HL-60/S4 treated with retinoic acid at 250 ng/mL for 4 days and 3 days (cell line): ENCODE data around the gene SLAIN1.
"Not testable (repeated sequence)": the region's sequence is repeated elsewhere in the genome, so short reads cannot be mapped to it uniquely, and the experiment has no call there.

Experiments used
- in situ Hi-C: fragments of 300-500 bp; cut with MboI; formaldehyde crosslinking; loops from 2 replicates; pipeline ENCODE4 v1.7.0; 2022; ENCODE audit warnings: low sequenced_read_pairs

SLAIN1 gene

GRCh38 chr13:77697217-77698103 lies at the start of gene SLAIN1:
Gene SLAIN1, plus strand, starts transcription at chr13:77697687. Its CDS starts 227 bp downstream, at chr13:77697914.
- in situ Hi-C loops: no loop called here

DNA sequence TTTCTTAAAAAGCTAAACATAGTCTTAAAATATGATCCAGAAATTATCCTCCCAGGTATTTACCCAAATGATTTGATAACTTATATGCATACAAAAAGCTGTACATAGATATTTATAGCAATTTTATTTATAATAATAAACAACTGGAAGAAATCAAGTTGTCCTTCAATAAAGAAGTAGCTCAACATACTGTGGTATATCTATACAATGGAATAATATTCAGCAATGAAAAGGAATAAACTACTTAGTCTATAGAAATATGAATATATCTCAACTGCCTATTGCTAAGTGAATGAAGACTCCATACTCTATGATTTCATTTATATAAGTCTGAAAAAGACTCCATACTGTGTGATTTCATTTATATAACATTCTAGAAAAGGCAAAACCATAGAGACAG lies 47.1 kb upstream of the SLAIN1 start:
- in situ Hi-C loops: no loop called here

- in situ Hi-C loops: no loop called here
These were observed 44.2 kb upstream of the SLAIN1 start for GRCh38 chr13:77653301-77653700.

GRCh38 chr13:77660016-77660415 lies 37.5 kb upstream of the SLAIN1 start:
- in situ Hi-C loops: not testable (repeated sequence)

DNA sequence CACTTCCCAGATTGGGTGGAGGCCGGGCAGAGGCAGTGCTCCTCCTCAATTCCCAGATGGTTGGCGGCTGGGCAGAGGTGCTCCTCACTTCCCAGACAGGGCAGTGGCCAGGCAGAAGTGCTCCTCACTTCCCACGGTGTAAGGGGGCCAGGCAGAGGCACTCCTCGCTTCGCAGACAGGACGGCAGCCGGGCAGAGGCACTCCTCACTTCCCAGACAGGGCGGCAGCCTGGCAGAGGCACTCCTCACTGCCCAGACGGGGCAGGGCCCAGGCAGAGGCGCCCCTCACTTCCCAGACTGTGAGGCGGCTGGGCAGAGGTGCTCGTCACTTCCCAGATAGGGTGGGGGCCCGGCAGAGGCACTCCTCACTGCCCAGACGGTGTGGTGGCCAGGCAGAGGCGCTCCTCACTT lies 36.6 kb upstream of the SLAIN1 start:
- in situ Hi-C loops: no loop called here

DNA sequence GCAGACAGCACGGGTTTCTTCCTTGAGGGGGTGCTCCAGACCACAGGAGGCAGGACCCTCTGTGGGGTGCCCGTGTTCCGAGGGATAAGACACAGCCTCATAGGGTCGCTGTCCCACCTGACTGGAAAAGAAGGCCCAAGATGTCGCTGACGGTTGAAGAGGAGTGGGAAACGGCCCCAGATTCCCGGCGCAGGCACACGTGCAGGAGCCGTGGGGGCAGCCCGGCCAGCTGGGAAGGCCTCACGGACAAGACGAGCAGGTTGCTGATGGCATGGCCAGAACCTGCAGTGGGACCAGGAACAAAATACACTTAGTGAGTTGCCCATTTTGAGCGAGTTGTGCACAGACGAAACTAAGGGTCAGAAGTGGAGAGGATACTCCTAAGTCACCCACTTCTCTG lies 35.2 kb upstream of the SLAIN1 start:
- in situ Hi-C loops: not testable (repeated sequence)

- in situ Hi-C loops: not testable (repeated sequence)
These were observed 34.7 kb upstream of the SLAIN1 start for GRCh38 chr13:77662831-77663230.

- in situ Hi-C loops: no loop called here
These were observed 22.6 kb upstream of the SLAIN1 start for GRCh38 chr13:77674852-77675251.

- in situ Hi-C loops: no loop called here
These were observed 18.7 kb upstream of the SLAIN1 start for GRCh38 chr13:77678691-77679235.

DNA sequence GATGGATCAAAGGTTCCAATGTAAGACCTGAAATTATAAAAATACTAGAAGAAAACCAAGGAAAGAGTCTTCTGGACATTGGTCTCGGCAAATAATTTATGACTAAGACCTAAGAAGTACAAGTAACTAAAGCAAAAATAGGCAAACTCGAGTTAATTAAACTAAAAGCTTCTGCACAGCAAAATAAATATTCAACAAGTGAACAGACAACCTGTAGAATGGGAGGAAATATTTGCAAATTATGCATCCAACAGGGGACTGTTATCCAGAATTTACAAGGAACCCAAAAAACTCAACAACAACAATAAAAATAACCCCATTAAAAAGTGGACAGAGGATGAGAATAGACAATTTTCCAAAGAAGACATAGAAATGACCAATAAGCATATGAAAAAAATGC lies 9.7 kb upstream of the SLAIN1 start:
- in situ Hi-C loops: no loop called here

DNA sequence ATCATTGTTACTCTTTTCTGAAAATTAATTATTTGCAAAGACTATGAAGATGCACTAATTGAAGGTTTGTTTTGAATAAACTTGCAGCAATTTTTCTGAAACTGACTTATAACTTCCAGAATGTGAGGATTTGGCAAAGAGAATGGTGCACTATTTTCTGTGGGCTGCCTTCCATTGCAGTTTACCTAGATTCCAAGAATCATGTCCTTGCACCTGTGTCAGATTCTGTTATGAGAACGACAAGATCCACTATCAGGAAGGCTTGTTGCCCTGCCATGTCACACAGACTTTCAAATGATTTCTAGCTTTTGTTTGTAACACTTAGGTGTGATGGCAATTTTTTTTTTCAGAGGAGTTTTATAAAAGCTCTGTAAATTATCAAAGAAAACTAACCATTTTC lies 5.6 kb upstream of the SLAIN1 start:
- in situ Hi-C loops: no loop called here

- in situ Hi-C loops: no loop called here
These were observed 4.6 kb upstream of the SLAIN1 start for GRCh38 chr13:77692746-77693448.

DNA sequence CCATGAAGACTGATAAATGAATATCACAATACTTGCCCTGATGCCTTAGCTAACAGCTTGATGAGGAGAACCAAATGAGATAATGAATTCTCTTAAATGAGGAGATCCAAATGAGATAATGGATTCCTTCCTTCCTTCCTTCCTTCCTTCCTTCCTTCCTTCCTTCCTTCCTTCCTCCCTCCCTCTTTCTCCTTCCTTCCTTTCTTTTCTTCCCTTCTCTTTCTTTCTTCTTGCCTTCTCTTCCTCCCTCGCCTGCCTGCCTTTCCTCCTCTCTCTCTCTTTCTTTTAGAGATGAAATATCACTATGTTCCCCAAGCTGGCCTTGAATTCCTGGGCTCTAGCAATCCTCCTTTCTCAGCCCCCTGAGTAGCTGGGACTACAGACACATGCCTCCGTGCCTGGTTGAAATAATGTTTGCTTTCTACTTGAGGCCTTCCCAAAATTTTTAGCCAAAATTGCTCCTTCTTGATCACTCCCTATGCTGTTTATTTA lies 4.0 kb upstream of the SLAIN1 start:
- in situ Hi-C loops: no loop called here

GRCh38 chr13:77696006-77696878 lies 1.2 kb upstream of the SLAIN1 start:
- in situ Hi-C loops: no loop called here

DNA sequence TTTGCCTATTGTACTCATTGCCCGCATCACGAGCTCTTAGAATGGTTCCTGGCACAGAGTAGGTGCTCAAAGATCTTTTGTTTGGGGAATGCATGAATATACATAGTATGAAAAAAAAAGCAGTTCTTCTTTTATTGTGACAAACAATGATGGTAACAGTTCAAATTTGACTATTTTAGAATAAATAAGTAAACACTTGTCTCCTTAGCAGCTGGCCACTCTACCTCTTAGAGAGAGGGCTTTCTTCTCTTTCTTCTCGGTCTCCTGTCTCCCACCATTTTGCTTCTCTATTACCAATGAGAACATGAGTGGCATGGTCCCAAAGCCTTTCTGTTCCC lies 639 bp upstream of the SLAIN1 start:
- in situ Hi-C loops: no loop called here

DNA sequence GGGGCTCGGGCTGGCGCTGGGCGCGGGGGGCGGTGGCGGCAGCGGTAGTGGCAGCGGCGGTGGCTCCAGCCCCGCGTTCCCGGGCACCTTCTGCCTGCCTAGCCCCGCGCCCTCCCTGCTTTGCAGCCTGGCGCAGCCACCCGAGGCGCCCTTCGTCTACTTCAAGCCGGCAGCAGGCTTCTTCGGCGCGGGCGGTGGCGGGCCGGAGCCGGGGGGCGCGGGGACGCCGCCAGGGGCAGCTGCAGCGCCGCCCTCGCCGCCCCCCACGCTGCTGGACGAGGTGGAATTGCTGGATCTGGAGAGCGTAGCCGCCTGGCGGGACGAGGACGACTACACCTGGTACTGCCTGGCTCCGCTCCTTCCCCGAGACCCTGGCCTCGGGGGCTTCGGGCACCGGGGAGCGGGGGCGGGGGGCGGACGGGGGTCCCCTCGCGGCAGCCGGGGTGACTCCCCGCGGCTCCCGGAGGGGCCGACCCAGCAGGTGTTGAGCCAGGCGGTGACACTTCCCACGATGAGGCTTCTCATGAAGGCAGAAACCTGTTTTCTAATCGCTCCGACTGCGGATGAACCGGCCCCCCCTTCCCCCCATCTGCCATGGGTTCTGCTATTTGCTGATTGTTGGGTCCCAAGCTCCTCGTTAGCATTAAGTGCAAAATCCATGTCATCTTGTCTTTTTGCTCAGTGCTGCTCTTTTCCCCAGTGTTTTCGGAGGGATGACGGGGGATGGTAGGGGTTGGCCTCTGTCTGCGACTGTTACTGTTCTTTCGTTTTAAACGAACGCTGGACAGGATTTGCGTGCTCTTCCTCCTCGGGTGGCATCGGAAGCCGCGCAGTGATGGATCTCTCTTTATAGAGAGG lies 943 bp downstream of the SLAIN1 start:
- in situ Hi-C loops: no loop called here

DNA sequence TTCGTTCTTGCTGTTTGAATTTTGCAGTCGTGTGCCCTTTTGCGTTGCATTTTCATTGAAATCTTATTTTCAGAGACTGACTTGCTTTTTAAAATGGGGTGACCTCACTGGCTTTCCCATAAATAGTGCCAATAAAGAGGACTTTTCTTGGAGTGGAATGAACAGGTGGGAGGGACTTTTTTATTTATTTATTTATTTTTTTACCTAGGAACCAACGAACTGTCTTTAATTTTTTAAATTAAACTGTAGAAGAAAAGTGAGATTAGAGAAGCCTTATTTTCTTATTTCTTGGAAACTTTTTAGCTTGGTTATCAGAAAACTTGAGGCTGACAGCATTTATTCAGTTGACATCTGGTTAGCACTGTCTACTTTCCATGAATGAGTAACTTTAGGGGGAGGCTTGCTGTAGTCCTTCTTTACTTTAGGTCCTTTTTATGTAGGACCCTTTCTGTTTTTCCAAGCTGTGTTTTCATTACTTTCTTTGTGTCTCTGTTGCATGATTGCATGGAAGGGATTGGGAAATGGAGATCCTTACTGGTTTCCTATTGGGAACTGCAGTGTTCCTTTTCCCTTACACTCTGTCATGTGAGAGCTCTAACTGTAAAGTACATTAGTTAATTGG lies 1.7 kb downstream of the SLAIN1 start:
- in situ Hi-C loops: no loop called here

GRCh38 chr13:77701305-77701704 lies 3.8 kb downstream of the SLAIN1 start:
- in situ Hi-C loops: no loop called here

DNA sequence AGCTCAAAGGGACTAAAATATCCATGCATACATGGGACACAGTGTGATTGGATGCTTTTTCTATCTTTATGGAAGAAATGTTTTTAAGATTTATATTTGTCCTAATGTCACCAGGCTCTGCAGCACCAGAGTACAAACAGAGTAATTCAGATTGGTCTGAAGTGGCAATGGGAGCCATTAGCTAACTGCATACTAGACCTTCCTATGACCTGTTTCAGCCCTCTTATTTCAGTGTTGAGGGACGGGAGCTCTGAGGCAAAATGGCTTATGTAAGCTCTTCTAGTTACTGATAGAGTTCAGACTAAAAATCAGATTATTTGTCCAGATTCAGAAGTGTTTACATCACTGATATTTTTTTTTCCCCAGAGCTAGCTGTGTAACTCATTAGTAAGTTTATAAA lies 4.9 kb downstream of the SLAIN1 start:
- in situ Hi-C loops: no loop called here

DNA sequence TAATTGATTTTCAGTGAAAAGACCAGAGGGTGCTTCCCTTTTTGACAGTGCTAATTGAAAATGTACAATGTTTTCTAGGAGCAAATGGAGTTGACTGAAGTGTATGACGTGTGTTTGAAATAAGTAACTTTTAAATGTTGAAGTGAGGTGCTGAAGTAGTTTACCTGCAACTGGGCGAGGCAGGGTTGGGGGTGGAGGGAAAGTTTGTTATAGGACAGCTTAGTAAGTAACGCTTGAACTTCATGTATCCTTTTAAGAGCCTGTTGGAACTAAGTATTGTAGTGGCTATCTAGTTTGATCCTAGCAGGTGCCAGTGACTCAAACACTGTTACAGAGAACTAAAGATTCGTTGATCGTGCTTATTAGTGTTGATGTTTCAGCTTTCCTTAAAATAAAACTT lies 5.9 kb downstream of the SLAIN1 start:
- in situ Hi-C loops: no loop called here
